SU-DHL-6 (cell line): ENCODE results near the gene PTPRK.

ENCODE experiments used
- H2AFZ ChIP-seq: fragments of 200-600 bp; sonication (generic); 2 replicates; pipeline ENCODE4 v1.6.1; 2014; ENCODE audit warnings: low read depth, mild to moderate bottlenecking, moderate library complexity, mixed read lengths, antibody characterized with exemption, low read length; ENCODE audit not compliant: severe bottlenecking
- H3F3A ChIP-seq: fragments of 200-600 bp; shearing (Covaris generic); 2 replicates; pipeline ENCODE4 v1.6.0; 2016; ENCODE audit warnings: antibody characterized with exemption, mild to moderate bottlenecking; ENCODE audit not compliant: insufficient read depth
- H3K27ac ChIP-seq: fragments of 200-600 bp; sonication (generic); 2 replicates; pipeline ENCODE4 v1.5.1; 2016; ENCODE audit warnings: low read depth, mild to moderate bottlenecking, low read length, moderate library complexity, mixed read lengths
- H3K27me3 ChIP-seq: fragments of 200-600 bp; sonication (generic), shearing (Covaris generic); 2 replicates; pipeline ENCODE4 v1.6.0; 2014; ENCODE audit warnings: mild to moderate bottlenecking, low read length
- H3K36me3 ChIP-seq: fragments of 200-600 bp; sonication (generic); 2 replicates; pipeline ENCODE4 v1.6.1; 2014; ENCODE audit warnings: mild to moderate bottlenecking, low read length, mixed read lengths
- H3K4me2 ChIP-seq: fragments of 300-600, 200-600 bp; shearing (Covaris generic), sonication (generic); 2 replicates; pipeline ENCODE4 v1.6.0; 2014; ENCODE audit warnings: low read length, low read depth, mild to moderate bottlenecking; ENCODE audit not compliant: poor library complexity, severe bottlenecking
- H3K4me3 ChIP-seq: fragments of 200-600 bp; sonication (generic); 2 replicates; pipeline ENCODE4 v1.5.1; 2014; ENCODE audit warnings: antibody characterized with exemption, low read length, mild to moderate bottlenecking, mixed read lengths; ENCODE audit not compliant: insufficient read depth, poor library complexity, severe bottlenecking
- H3K79me2 ChIP-seq: fragments of 200-600 bp; sonication (generic); 2 replicates; pipeline ENCODE4 v1.6.1; 2014; ENCODE audit warnings: mild to moderate bottlenecking, low read length, moderate library complexity; ENCODE audit not compliant: insufficient read depth
- H3K9ac ChIP-seq: fragments of 200-600 bp; sonication (generic); 2 replicates; pipeline ENCODE4 v1.7.0; 2014; ENCODE audit warnings: mild to moderate bottlenecking, low read length
- H3K9me2 ChIP-seq: fragments of 200-600 bp; sonication (generic); replicated peaks from 2 replicates; pipeline ENCODE4 v1.6.1; 2014; ENCODE audit warnings: low read length; ENCODE audit not compliant: insufficient read depth
- H3K9me3 ChIP-seq: fragments of 200-600 bp; sonication (generic); 2 replicates; pipeline ENCODE4 v1.6.1; 2014; ENCODE audit warnings: low read length, mixed read lengths; ENCODE audit not compliant: insufficient read depth
- H4K20me1 ChIP-seq: fragments of 200-600 bp; sonication (generic); 2 replicates; pipeline ENCODE4 v1.6.1; 2014; ENCODE audit warnings: low read depth, mild to moderate bottlenecking, antibody characterized with exemption, low read length, moderate library complexity, mixed read lengths
- CTCF ChIP-seq: fragments of 200-600 bp; sonication (generic); IDR thresholded peaks from one replicate; pipeline ENCODE4 v1.5.1; 2017; ENCODE audit warnings: antibody characterized with exemption, mild to moderate bottlenecking, low read length, moderate library complexity; ENCODE audit not compliant: insufficient read depth, poor library complexity, severe bottlenecking
- EZH2phosphoT487 ChIP-seq: fragments of 200-600 bp; sonication (generic), shearing (Covaris generic); conservative IDR thresholded peaks from 2 replicates; pipeline ENCODE4 v1.6.1; 2018; ENCODE audit warnings: mild to moderate bottlenecking, antibody characterized with exemption, low read length, moderate library complexity, mixed read lengths

The PTPRK gene

GRCh38 chr6:127997496-127998164 lies 522.8 kb downstream of the PTPRK start:
- H2AFZ ChIP-seq = no peak overlapping the region
- H3K27me3 ChIP-seq = no peaks in the 10 kb centered on the region
- no peaks in the 10 kb centered on the region for H4K20me1 ChIP-seq
- H3F3A ChIP-seq = no peaks in the 10 kb centered on the region
- no peaks in the 10 kb centered on the region for H3K36me3 ChIP-seq
- H3K4me2 ChIP-seq = no peak overlapping the region
- H3K9me2 ChIP-seq = no peaks in the 10 kb centered on the region
- TF ChIP-seq CTCF = no peak
- no peak for TF ChIP-seq EZH2phosphoT487
- no peak overlapping the region for H3K4me3 ChIP-seq
- no peak overlapping the region for H3K27ac ChIP-seq
- no peaks in the 10 kb centered on the region for H3K9me3 ChIP-seq
- H3K79me2 ChIP-seq = no peaks in the 10 kb centered on the region
- H3K9ac ChIP-seq = no peak overlapping the region

- TF ChIP-seq EZH2phosphoT487 = no peak
- TF ChIP-seq CTCF = no peak
- H3K27ac ChIP-seq = no peak overlapping the region
- H3K36me3 ChIP-seq = no peaks in the 10 kb centered on the region
- H4K20me1 ChIP-seq = no peaks in the 10 kb centered on the region
- no peaks in the 10 kb centered on the region for H3K27me3 ChIP-seq
- H2AFZ ChIP-seq = no peak overlapping the region
- no peaks in the 10 kb centered on the region for H3K79me2 ChIP-seq
- no peak overlapping the region for H3K4me3 ChIP-seq
- H3K9me2 ChIP-seq = no peaks in the 10 kb centered on the region
- no peak overlapping the region for H3K9ac ChIP-seq
- no peaks in the 10 kb centered on the region for H3F3A ChIP-seq
- no peaks in the 10 kb centered on the region for H3K9me3 ChIP-seq
- no peak overlapping the region for H3K4me2 ChIP-seq
Observed at GRCh38 chr6:127996925-127997324, 523.5 kb downstream of the PTPRK start.

- Histone ChIP-seq H3K9me3 (no peaks in the 10 kb centered on the region), H3F3A (no peaks in the 10 kb centered on the region), H3K27ac (no peak overlapping the region), H2AFZ (no peak overlapping the region), H3K4me3 (no peak overlapping the region), H3K36me3 (no peaks in the 10 kb centered on the region), H3K9ac (no peak overlapping the region), H3K27me3 (no peaks in the 10 kb centered on the region), H4K20me1 (no peaks in the 10 kb centered on the region), H3K9me2 (no peaks in the 10 kb centered on the region), H3K79me2 (no peaks in the 10 kb centered on the region), H3K4me2 (no peak overlapping the region)
- TF ChIP-seq EZH2phosphoT487 (no peak), CTCF (no peak)
Observed at GRCh38 chr6:127992144-127992543, 528.3 kb downstream of the PTPRK start.
